Neutrophil (primary cell): ENCODE data around the gene CPS1.

Experiments used
- H3K27ac ChIP-seq: fragments of 200-600 bp; sonication (generic); 2 replicates; pipeline ENCODE4 v1.5.1; 2016; ENCODE audit warnings: mild to moderate bottlenecking, moderate library complexity
- H3K27me3 ChIP-seq: fragments of 200-600 bp; sonication (generic); 2 replicates; pipeline ENCODE4 v1.6.0; 2016; ENCODE audit warnings: mild to moderate bottlenecking
- H3K36me3 ChIP-seq: fragments of 200-600 bp; sonication (generic); 2 replicates; pipeline ENCODE4 v1.5.1; 2017
- H3K4me1 ChIP-seq, 2 experiments: fragments of 200-600 bp in 1 of 2; sonication (generic) in 1 of 2; 1 replicate in 1 of 2; 2 replicates in 1 of 2; pipeline versions ENCODE4 v1.5.1 to v1.6.1; 2013 to 2016; ENCODE audit warnings: low read depth in 1 of 2, low read length in 1 of 2, mild to moderate bottlenecking in 1 of 2, moderate library complexity in 1 of 2; ENCODE audit not compliant: control insufficient read depth in 1 of 2, insufficient read depth in 1 of 2
- H3K4me3 ChIP-seq, 2 experiments: fragments of 200-600 bp in 1 of 2; sonication (generic) in 1 of 2; 1 replicate in 1 of 2; 2 replicates in 1 of 2; pipeline ENCODE4 v1.5.1; 2013 to 2016; ENCODE audit warnings: low read depth in 1 of 2, low read length in 1 of 2, mild to moderate bottlenecking in 1 of 2, moderate library complexity in 1 of 2
- H3K9me3 ChIP-seq: fragments of 200-600 bp; sonication (generic); 2 replicates; pipeline ENCODE4 v1.5.1; 2016
- TF ChIP-seq, protein P1 (sequence below): fragments of 200-600 bp; sonication (generic); IDR thresholded peaks from 2 replicates; pipeline ENCODE4 v1.5.1; 2016; ENCODE audit warnings: antibody characterized with exemption

CPS1 gene

DNA sequence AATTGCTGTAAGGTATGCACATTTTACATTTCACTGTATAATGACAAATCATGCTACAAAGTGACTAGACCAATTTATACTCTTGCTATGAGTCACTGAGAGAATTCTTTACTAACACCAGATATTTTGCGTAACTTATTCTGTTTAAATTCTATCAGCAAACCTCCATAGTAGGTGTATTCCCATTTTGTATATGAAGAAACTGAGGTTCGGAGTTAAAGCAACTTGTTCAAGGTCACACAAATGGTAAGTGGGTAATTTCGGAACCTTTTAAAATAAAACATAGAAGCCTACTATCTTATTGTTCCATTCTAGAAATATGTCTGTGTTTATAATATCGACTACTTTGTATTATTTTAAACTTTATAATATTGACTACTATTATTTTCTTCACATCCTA is 15.9 kb upstream of the CPS1 start:
- Histone ChIP-seq H3K27ac (no peak overlapping the region), H3K4me1 (no peaks in the 10 kb centered on the region), H3K27me3 (no peaks in the 10 kb centered on the region), H3K4me3 (no peak overlapping the region), H3K36me3 (no peaks in the 10 kb centered on the region), H3K9me3 (no peaks in the 10 kb centered on the region)
- TF ChIP-seq, protein P1, sequence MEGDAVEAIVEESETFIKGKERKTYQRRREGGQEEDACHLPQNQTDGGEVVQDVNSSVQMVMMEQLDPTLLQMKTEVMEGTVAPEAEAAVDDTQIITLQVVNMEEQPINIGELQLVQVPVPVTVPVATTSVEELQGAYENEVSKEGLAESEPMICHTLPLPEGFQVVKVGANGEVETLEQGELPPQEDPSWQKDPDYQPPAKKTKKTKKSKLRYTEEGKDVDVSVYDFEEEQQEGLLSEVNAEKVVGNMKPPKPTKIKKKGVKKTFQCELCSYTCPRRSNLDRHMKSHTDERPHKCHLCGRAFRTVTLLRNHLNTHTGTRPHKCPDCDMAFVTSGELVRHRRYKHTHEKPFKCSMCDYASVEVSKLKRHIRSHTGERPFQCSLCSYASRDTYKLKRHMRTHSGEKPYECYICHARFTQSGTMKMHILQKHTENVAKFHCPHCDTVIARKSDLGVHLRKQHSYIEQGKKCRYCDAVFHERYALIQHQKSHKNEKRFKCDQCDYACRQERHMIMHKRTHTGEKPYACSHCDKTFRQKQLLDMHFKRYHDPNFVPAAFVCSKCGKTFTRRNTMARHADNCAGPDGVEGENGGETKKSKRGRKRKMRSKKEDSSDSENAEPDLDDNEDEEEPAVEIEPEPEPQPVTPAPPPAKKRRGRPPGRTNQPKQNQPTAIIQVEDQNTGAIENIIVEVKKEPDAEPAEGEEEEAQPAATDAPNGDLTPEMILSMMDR, result no peak

DNA sequence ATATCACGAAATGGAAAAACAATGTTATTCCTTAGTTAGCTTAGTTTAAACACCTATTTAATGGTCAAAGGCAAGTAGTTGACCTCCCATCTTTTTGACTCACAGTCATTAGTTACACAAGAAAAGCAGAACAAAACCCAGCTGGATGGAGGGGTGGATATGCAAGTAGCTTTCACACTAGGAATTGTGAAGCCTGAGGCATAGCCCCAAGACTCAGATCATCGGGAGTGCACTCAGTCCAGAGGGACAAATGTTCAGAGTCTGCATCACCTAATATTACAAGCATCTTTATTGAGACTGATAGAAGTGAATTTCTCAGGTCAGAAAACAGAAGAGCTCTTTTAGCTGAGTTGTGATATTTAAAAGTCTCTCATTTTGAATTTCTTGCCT is 15.5 kb upstream of the CPS1 start:
- Histone ChIP-seq H3K4me1 (no peaks in the 10 kb centered on the region), H3K4me3 (no peak overlapping the region), H3K36me3 (no peaks in the 10 kb centered on the region), H3K27ac (no peak overlapping the region), H3K9me3 (no peaks in the 10 kb centered on the region), H3K27me3 (no peaks in the 10 kb centered on the region)
- TF ChIP-seq, protein P1, result no peak

DNA sequence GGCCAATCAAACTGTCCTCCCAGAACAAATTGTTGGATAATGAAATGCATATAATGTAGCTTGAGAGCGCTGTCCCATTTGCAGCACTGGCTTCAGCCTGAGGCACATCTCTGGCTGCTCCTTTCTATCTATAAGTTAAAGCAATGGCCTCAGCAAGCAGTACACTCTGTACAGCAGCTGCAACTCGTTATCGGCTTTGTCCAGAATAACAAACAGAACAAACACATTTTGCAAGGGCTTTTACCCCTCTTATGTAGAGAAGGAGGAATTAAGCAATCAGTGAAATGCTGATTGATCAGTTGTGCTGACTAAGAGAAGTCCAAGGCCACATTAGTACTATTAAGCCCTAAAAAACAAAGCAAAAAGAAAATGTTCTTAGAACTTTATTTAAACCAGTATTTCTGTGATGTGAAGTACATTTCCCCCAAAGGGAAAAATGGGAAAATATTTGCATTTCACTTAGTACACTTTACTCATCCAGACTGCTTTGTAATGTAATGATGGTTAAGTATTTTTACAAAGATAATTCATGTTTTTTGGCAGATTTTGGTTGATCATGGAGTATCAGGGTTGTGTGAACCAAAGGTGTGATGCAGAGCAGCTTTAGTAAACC is 15.0 kb upstream of the CPS1 start:
- no peaks in the 10 kb centered on the region for H3K36me3 ChIP-seq
- no peak overlapping the region for H3K27ac ChIP-seq
- H3K9me3 ChIP-seq, result no peaks in the 10 kb centered on the region
- H3K27me3 ChIP-seq, result no peaks in the 10 kb centered on the region
- H3K4me1 ChIP-seq, result no peaks in the 10 kb centered on the region
- TF ChIP-seq, protein P1, result no peak
- H3K4me3 ChIP-seq, result no peak overlapping the region

DNA sequence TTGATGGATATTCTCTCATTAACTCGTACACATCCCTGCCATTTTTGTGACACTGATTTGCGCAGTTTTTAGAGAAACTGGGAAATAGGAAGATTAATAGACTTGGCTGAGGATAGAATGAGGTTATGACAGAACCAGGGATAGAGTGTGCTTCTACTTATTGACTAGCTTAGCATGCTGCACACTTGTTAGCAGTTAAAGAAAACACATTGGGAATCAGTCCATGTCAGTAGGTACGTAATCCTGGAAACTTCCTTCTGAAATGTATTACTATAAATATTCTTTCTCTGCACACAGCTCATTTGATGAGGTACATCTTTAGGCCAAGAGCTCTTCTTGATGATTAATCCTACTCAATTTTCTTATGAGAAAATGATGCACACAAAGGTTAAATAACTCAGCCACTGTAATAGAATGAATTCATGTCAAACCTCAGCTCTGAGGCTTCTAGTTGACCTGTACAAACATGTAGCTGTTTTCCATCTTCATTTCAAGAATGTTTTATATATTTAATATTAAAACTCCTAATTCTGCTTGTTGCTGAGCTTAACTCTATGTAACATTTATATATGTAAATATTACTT is 12.3 kb upstream of the CPS1 start:
- Histone ChIP-seq H3K9me3 (no peaks in the 10 kb centered on the region), H3K27ac (no peak overlapping the region), H3K36me3 (no peaks in the 10 kb centered on the region), H3K4me1 (no peaks in the 10 kb centered on the region), H3K27me3 (no peaks in the 10 kb centered on the region), H3K4me3 (no peak overlapping the region)
- TF ChIP-seq, protein P1, result no peak

DNA sequence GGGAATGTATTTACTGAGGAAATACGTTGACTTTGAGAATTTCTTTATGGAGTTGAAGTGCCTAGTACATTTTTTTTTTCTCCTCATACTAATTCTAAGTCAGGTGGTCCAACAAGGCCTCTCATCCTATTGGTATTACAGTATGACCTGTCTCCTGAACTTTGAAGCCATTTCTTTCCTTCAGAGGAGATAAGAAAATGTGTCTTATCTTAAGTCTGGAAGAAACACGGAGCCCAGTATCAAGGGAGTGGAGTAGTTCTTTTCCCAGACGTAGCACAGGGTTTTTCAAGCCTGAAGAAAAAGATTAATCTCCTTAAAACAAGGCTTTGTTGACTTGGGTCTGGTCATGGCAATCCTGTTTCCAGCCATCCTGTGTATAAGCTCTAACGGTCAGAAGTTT is 11.6 kb upstream of the CPS1 start:
- Histone ChIP-seq H3K9me3 (no peaks in the 10 kb centered on the region), H3K36me3 (no peaks in the 10 kb centered on the region), H3K4me1 (no peaks in the 10 kb centered on the region), H3K27ac (no peak overlapping the region), H3K4me3 (no peak overlapping the region), H3K27me3 (no peaks in the 10 kb centered on the region)
- TF ChIP-seq, protein P1, result no peak
